H1 (cell line): ENCODE measurements around the gene CRYM. TPM values are rescaled to one million over a fixed set of nuclear protein-coding genes. Genes with fewer than 3 reads are reported as not detected.

Experiments
- BRCA1 ChIP-seq: IDR thresholded peaks from 2 replicates; pipeline ENCODE4 v1.6.1; 2012; ENCODE audit warnings: low read depth, low read length, improper control_type of control experiment
- POU5F1 ChIP-seq: IDR thresholded peaks from 2 replicates; pipeline ENCODE4 v1.6.1; 2011; ENCODE audit warnings: low read depth, mild to moderate bottlenecking, low read length, moderate library complexity
- YY1 ChIP-seq: IDR thresholded peaks from 2 replicates; pipeline ENCODE4 v1.6.1; 2011; ENCODE audit warnings: low read depth, mild to moderate bottlenecking, low read length
- polyA plus RNA-seq, 7 experiments: library from polyadenylated mRNA; depleted of rRNA in 3 of 7; stranded (reverse) in 5 of 7; unstranded in 2 of 7; fragments of >200 nt in 5 of 7; fragments of 200-250 nt in 2 of 7; gene quantifications; 1 replicate in 5 of 7; 2 replicates in 1 of 7; 4 replicates in 1 of 7; pipeline versions ENCODE4 v1.2.1 to v1.2.3, GENCODE V29; 2011 to 2013; ENCODE audit warnings: missing spikeins in 2 of 7, mixed read lengths in 2 of 7
- total RNA-seq: library from RNA; stranded (reverse); fragmentation: NEBNext Ultra II Directional; extraction: Animal tissue kit (Norgen Biotek cat#: 25700); gene quantifications from 2 replicates; pipeline ENCODE4 v1.2.1, GENCODE V29; 2021

The CRYM gene
- total and polyA plus RNA-seq, 2 of the 8 experiments (the other 6 are each of a cell fraction or from before 2014, with no cell fraction given) = 12.9 to 40.4 TPM

DNA sequence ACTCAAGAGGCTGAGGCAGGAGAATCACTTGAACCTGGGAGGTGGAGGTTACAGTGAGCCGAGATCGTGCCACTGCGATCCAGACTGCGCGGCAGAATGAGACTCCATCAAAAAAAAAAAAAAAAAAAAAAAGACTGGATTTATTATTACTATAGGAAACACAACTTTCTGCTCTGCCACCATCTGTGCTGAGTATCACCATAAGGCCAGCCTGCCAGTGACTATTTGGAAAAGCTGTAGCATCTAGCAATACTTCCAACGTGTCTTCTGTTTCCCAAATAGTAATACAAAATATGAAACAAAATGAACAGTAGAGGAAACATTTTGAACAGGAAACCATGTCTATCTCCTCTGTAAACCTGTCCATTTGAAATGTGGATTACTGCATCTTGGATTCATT lies 43.6 kb upstream of the CRYM start (continued):
- no peak for TF ChIP-seq YY1
- no peak for TF ChIP-seq BRCA1
- TF ChIP-seq POU5F1 = no peak
